Measurements from ENCODE around the gene SSC4D.
"Not testable (repeated sequence)": the region's sequence is repeated elsewhere in the genome, so short reads cannot be mapped to it uniquely, and the experiment has no call there.

Gene SSC4D

DNA sequence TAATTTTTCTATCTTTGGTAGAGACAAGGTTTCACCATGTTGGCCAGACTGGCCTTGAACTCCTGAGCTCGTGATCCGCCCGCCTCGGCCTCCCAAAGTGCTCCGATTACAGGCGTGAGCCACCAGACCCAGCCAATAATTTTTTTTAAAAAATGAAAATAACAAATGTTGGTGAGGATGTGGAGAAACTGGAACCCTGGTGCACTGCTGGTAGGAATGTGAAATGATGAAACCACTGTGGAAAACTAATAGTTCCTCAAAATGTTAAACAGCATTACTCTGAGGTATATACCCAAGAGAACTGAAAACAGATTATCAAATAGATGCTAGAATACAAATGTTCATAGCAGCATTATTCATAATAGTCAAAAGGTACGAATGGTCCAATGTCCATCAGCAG lies 27.7 kb downstream of the SSC4D start:
- no peak for DNase-seq

DNA sequence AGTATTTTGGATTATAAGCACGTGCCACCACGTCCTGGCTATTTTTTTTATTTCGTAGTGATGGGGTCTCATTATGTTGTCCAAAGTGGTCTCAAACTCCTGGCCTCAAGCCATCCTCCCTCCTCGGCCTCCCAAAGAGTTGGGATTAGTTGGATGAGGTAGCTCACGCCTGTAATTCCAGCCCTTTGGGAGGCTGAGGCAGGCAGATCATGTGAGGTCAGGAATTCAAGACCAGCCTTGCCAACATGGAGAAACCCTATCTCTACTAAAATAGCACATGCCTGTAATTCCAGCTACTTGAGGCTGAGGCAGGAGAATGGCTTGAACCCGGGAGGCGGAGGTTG lies 28.9 kb downstream of the SSC4D start:
- DNase-seq, result no peak

DNA sequence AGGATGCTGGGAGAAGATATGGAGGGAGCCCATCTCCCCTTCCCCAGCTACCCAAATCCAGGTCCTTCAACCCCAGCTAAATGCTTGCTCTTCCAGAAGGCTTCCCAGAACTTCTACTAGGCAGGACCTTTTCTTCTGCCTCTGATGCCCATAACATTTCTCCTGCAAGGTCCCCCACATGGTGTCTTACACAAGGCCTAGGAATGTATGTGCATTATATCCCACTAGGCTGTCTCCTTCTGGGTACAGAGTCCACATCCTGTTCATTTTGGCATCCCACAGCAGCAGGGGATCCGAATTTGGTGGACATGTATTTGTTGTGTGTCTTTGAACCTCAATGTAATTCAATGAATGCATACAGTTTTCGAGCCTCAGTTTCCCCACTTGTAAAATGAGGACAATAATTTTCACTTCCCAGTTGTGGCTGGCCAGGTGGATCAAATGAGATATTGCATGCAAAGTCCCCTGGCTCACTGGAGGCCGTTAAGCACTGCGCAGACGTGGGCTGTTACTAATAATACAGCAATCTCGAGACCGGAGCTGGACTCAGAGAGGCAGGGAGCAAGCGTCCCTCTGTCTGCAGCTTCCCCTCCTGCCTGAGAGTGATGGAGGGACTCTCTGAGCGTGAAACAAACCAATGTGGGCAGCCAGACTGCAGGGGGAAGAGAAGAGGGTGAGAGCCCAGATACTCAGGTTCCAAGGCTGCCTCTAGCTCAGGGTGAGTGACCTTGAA lies 32.1 kb downstream of the SSC4D start:
- DNase-seq, result peak in 1 of 2 experiments; percentile 23

DNA sequence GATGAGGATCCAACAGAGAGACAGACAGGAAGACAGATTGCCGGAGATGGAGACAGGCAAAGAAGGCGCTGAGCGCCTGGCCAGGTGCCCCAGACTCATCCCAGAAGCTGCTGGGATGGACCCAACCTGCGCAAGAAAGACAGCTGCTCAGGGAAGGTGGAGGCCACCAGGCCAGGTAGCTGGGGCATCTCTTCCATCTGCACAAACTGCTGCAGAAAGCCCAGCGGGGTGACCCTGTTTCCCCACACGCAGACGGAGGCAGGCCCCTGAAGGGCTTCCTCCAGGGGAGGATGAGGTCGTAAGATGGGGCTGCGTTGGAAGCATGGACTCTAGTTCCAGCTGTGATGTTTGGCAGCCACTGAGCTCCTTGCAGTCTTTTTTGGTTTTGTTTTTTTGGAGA lies 34.2 kb downstream of the SSC4D start:
- DNase-seq, result no peak

DNA sequence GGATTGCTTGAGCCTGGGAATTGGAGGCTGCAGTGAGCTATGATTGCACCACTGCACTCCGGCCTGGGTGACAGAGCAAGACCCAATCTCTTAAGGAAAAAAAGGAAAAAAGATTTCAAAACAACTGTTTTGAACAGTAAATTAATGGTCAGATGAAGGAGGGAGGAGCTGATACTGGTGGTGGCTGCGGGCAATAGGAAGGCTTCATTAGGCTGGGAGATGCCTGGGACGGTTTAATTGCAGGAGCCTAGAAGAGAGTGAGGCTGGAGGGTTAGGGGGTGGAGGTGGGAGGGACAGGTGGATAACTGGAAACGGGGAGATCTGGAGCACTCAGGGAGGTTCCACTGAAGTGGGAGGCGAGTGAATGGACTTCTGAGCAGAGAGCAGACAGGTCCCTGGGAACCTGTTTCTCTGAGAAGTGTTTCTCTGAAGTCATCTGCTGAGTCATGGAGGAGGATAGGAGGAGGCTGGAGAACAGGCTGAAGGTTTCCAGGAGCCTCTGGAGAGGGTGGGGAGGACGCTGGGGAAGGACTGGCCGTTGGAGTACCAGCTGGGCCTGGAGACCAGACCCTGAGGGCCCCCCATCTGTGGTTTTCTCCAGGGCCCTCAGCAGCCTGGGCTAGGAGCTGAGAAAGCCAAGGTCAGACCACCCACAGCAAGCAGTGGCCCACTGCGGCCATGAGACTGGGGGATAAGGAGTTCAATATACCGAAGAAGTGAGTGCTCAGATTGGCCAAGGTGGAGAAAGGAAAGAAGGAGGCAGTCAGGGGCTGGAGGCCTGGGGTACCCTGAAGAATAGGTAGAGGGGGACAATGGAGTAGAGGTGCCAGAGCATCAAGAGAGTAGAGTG lies 36.3 kb downstream of the SSC4D start:
- no peak for DNase-seq

DNA sequence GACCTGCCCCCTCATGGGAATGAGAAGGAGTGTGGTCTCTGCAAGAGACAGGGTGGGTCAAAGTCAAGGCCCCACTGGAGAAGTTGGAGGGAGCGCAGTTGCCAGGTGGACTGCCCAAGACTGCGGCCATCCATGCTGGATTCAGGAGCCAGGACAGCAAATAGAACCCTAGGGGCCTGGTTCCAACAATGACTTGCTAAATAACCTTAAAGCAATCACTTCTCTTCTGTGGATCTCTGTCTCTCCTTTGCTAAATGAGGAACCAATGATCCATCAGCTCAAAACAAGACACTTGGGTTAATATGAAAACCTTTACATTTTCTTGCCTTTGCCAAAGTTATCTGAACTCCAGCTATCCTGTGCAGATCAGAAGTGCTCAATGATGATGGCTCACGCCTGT lies 38.1 kb downstream of the SSC4D start:
- no peak for DNase-seq

DNA sequence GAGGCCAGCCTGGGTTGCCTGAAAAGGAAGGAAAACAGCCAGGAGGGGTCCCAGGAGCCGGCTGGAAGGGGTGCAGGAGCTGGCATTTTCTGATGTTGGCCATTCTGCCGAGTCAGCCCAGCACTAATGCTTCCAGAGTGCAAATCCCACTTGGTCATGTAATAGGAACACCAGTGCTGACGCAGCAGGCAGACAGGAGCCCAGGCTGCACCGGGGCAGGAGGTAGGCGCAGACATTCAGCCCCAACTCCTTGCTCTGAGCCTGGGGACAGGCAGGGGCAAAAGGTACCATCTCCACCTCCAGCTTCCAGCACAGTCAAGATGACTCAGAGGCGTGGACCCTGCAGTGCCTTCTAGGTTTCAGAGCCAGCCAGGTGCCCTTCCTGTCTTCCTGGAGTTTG lies 40.5 kb downstream of the SSC4D start:
- DNase-seq, result no peak

DNA sequence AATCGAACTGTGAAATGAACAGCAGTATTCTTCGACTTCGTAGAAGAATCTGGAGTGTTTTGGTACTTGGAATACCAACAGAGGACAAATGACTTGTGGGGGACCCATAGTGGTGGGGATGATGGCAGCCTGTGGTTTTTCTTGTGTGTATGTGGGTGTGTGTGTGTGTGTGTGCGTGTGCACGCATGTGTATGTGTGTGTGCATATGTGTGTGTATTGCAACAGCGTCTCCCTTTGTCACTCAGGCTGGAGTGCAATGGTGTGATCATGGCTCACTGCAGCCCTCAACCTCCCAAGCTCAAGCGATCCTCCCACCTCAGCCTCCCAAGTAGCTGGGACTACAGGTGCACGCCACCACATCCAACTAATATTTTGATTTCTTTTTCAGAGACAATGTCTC lies 41.3 kb downstream of the SSC4D start:
- DNase-seq, result no peak

DNA sequence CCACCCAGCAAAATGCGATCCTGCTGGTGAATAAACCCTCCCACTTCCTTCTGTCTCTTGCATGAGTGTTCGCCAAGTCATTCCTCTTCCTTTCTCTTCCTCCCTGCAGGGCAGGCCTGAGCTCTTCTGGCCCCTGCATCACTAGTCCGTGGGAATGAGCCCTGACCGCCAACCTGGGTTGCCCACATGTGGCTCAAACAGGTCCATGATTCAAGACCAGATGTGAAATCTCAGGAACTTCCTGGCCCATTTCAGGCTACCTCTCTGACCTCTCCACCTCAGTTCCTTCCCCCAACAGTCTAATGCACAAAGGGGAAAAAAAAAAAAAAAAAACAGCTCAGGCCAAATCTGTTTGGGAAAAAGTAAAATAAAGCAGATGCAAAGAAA lies 45.3 kb downstream of the SSC4D start:
- DNase-seq, result no peak

DNA sequence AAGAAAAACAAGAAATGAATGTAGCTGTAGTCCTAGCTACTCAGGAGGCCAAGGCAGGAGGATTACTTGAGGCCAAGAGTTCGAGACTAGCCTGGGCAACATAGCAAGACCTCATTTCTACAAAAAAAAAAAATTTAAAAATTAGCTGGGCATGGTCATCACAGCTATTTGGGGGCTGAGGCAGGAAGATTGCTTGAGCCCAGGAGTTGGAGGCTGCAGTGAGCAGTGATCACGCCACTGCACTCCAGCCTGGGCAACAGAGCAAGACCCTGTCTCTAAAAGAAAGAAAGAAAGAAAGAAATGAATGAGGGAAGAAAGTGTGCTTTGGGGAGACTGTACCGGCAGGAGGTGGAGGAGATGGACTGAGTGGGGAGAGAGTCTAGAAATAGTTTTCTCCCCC lies 45.7 kb downstream of the SSC4D start:
- DNase-seq, result not testable (repeated sequence)

DNA sequence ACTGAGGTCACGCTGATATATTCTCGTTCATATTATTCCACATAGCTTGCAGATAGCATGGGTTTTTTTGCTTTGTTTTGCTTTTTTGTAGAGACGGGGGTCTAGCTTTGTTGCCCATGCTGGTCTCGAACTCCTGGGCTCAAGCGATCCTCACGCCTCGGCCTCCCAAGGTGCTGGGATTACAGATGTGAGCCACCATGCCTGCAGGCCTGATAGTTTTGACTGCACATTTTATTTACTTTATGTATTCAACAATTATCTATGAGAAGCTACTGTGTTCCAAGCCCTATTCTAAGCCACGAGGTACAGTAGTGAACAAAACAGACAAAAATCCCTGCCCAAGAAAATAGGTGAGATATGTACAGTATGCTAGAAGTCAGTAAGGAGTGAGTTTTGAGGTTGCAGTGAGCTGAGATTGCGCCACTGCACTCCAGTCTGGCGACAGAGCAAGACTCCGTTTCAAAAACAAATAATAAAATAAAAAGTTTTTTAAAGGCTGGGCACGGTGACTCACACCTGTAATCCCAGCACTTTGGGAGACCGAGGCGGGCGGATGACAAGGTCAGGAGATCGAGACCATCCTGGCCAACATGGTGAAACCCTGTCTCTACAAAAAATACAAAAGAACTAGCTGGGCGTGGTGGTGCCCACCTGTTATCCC lies 49.4 kb downstream of the SSC4D start:
- DNase-seq, result no peak

DNA sequence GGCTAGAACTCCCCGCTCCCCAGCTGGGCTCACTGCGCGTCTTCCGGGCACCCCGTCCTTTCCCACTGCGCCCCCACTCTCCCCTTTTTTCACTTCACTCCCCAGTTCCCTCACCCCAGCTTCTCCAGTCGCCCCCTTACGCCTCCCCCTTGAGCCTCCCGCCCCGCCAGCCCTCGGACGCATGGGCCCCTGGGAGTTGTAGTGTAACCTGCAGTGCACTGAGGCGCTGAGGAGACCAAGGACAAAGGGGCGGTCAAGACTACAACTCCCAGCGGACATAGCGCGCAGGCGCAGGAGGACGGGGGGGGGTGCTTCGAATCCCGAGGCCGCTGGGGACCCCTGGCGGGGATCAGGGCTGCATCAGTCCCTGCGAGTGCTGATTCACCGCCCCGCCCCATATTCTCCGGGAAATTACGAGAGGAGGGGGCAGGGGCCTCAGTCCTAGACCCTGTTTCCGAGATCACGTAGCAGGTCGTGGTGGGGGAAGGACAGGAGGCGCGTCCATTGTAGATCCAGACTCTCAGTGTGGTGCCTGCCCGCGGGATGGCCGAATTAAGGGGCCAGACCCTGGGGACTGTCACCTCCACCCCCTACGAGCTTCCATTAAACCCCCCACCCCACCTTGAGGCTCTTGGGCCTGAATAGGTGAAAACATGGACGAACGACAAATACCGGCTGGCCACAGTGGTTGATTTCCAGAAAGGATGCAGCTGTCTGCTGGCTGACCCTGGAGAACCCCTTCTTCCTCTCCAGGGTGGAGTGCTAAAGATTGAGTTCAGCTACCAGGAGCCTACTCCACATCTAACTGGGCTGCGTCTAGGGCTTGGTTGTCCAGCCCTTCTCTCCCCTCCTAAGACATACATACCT lies 50.2 kb downstream of the SSC4D start:
- peak; percentile 95 to 98 for DNase-seq

DNA sequence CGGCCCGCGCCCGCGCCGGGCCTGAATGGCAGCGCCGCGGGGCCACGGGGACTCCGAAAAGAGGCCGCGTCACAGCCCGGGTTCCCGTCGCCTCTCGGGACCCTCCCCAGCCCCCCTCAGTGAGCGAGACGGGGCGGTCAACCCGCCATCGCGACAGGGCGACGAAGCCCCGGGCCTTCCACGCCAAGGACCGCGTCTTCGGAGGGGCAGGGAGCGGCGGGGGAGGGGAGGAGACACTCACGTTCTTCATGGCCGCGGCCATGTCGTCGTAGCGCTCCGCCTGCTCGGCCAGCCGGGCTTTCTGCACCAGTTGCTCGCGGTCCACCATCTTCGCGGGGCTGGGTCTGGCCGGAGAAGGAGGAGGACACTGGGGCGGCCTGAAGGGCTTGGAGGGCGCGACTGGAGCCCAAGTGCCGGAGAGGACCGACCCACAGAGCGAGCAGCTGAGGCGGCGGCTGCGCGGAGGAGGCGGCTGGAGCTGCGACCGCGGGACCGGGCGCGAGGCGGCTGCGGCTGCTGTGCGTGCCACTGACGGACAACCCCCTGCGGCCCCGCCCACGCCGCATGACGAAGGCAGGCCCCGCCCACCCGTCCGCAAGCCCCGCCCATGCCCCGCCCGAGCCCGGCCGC lies 50.9 kb downstream of the SSC4D start, which contains the start of gene YWHAG:
Gene YWHAG (minus strand): TSS at position 511 of the 630 bp plus-strand sequence. CDS start 183 bp downstream, at position 328.
- DNase-seq, result peak; percentile 68 to 84

DNA sequence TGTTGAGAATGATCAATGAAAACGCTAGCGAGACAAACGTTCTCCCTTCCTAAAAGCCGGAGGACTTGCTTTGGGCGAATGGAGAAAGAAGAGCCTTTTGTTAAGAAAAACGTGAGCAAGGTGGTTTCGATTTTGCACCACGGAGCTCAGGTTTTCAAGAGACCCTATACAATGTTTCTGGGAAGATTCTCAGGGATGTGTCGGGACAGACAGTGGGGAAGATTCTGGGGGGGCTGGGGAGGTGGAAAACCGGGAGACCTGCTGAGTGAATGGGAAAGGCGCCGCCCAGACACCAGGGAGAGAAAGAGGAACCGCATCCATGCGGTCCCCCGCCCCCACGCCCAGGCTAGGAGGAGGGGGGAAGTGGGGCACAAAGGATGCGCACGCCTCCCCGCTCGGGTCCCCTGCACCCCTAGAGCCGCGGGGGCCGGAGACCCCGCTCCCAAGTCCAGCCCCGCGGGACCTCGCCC lies 51.5 kb downstream of the SSC4D start:
- peak in 1 of 2 experiments; percentile 52 for DNase-seq

DNA sequence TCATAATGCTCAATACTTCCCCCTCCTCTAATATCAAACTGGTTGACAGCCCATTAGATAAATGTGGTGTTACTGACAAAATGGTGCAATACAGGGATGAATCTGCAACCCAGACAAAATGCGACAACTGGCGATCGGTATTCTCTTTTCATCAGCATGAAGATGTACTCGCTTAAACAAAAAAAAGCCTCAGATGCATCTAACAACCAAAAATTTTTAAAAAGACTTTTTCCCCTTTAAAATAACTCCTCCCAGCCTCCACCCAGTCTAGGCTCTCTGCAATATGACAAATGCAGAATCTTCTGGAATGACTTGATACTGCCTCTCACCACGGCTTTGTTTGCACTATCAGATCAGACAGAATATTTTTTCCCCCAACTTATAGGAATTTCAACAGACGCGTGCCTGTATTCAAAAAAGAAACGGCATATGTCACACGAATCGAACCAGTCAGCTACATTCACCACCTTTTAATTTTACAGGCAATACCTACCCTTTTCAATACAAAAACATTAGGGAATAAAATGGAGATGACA lies 52.0 kb downstream of the SSC4D start:
- peak in 1 of 2 experiments; percentile 9 for DNase-seq

DNA sequence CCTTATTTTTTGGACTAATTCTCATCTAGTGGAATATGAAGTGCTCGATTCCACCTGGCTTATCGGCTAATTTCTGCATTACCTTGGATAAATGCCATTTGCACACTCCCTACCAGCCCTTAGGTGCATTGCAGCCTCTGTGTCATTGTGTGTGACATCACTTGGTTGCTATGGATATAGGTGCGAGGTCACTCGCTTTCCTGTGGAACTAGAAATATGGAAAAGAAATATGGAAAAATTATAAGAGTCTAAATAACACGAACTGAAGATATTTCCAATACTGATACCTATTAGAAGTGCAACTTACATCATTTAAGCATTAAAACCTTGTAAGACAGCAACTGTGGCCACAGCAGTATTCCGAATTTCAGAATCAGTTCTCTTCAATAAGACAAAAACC lies 52.7 kb downstream of the SSC4D start:
- peak; percentile 49 to 59 for DNase-seq

DNA sequence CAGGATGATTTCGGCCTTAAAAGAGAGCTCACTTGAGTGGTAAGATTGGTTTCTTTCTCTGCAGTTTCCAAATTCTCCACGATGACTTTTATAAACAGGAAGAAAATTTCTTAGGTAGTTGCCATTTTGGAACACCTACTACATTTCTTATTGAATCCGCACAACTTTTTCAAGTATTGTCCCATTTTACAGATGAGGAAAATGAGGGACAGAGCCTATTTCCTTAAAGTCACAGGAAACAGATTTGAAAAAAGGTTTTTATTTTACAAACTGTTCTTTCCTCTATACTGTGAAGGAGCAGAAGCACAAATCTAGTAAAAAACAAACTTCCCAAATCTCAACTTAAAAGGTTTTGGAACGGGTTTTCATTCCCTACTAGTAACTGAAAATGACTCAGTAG lies 53.4 kb downstream of the SSC4D start:
- DNase-seq, result no peak

DNA sequence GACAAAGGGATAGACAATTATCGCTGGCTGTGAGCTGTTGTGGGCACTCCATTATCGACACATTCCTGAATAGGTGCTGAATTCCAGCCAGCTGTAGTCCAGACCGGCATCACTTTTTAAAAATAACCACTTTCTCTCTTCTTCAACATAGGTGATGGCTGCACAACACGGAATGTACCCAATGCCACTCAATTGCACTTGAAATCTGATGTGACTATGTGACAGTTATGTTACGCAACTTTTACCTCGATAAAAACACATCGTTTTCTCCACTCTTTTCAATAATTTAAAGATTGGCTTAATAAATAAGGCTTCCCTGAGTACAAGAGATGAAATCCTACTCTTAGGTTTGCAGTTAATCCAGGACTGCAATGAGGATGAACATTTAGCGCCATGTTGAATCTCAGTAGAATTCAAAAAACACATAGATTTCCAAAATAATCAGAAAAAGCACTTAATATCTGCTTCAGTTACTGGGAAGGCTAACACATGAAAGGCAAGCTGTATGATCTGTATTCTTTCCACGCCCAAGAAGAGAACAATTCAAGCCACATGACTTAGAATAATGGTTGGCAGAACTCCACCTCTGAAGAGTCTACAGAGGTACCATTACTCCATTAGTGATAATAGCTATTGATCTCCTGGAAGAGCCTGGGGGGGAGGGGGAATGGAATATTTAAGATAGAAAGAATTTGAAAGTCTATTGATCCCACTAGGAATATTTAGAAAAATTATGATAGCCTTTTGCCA lies 54.3 kb downstream of the SSC4D start:
- no peak for DNase-seq

DNA sequence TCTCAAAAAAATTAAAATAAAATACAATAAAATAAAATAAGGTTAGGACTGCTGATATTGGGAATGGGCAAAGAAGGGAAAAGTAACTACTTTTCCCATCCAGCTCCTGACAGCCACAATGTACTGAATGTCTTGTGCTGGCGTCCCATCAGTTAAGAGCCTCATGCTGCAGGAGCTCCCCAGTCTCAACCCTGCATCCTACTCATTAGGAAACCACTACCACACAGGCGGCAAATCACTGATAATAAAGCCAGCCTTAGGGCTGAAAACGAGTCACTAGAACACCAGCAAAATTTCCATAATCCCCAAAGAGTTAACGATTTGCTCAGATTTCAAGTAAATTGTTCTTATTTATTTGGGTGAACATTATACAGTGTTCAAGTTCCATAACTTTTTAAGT lies 55.0 kb downstream of the SSC4D start:
- DNase-seq, result no peak

DNA sequence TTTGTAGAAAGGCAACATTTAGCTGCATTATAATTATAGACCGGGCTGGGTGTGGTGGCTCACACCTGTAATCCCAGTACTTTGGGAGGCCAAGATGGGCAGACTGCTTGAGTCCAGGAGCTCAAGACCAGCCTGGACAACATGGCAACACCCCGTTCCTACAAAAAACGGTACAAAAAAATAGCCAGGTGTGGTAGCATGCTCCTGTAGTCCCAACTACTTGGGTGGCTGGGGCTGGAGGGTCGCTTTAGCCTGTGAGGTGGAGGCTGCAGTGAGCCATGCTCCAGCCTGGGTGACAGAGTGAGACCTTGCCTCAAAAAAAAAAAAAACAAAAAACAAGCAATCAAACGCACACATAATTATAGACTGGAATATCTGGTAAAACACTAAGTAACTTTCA lies 55.8 kb downstream of the SSC4D start:
- no peak for DNase-seq

DNA sequence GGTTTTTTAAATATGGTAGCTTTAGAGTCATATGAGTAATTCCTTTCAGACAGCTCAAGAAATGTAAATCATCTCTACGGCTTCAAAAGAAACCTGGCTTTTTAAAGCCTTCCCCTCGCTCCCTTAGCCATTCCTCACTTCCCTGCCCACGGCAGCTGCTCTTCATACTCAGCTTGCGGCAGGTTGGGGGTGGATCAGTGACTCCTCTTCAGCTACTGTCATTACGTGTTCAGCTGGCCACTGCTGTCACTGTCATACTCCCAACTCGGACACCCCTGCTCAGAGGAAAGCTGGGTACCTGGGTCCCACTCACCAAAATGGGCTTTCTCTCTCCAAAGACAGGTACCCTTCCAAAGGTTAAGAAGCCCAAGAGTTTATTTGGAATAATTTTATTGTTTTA lies 57.3 kb downstream of the SSC4D start:
- peak in 1 of 2 experiments; percentile 14 for DNase-seq

All from NCI-H524 (cell line).